Measurements from ENCODE around the gene KSR1.
"Not testable (repeated sequence)": the region's sequence is repeated elsewhere in the genome, so short reads cannot be mapped to it uniquely, and the experiment has no call there.

The KSR1 gene

DNA sequence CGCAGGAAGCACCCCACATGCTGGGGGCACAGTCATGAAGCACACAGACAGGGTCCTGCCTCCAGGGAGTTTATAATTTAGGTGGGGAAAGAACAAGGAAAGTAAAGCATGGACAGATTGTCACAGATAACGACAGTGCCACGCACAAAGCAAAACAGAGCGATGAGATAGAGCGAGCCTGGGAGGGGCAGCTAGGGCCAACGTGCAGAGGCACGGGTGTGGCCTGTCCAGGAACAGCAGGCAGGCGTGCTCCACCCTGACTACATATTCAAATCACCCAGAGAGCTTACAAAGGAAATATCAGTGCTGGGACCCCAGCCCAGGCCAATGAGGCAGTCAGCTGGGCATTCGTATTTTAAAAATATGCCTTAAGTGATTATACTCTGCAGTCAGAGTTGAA, 191.5 kb downstream of the KSR1 start:
- no peak for DNase-seq

DNA sequence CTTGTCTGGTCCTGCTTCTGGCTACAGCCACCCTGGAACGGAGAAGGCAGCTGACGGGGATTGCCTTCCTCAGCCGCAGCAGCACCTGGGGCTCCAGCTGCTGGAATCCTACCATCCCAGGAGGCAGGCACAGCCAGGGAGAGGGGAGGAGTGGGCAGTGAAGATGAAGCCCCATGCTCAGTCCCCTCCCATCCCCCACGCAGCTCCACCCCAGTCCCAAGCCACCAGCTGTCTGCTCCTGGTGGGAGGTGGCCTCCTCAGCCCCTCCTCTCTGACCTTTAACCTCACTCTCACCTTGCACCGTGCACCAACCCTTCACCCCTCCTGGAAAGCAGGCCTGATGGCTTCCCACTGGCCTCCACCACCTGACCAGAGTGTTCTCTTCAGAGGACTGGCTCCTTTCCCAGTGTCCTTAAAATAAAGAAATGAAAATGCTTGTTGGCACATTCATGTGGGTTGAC, 192.9 kb downstream of the KSR1 start:
- DNase-seq, result not testable (repeated sequence)

DNA sequence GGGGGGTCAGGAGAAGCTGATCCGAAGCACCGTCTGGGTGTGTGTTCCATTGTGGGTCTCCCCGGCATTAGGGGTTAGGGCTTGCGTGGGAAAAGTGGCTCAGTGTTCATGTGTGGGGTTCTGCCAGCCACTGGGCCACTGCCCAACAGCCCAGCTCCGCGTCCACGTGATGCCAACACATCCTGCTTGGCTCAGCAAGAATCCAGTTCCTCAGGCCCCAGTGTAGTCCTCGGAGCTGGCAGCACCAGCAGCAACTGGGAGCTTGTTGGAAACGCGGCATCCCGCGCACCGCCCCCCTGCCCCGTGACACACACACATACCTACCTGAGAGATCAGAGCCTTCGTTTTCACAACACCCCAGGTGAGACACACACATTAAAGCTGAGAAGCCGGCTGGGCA, 193.7 kb downstream of the KSR1 start:
- no peak for DNase-seq

DNA sequence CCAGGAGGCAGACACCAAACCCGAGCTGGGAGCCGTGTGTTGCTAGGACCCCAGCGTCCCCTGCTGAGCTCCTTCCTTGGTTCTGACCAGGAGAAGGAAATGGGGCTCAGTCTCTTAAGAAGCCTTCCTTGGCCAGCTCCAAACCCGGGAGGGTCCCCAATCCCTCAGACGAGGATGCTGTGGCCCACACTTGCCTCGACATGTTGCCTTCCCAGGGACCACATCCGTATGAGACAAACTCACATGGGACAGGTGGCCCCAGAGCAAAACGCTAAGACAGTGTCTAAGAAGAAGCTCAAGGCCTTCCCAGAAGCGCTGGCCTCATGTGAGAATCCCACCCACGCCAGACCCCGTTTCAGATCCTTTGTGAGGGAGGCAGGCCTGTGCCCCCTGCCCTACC, 194.6 kb downstream of the KSR1 start:
- DNase-seq, result no peak

DNA sequence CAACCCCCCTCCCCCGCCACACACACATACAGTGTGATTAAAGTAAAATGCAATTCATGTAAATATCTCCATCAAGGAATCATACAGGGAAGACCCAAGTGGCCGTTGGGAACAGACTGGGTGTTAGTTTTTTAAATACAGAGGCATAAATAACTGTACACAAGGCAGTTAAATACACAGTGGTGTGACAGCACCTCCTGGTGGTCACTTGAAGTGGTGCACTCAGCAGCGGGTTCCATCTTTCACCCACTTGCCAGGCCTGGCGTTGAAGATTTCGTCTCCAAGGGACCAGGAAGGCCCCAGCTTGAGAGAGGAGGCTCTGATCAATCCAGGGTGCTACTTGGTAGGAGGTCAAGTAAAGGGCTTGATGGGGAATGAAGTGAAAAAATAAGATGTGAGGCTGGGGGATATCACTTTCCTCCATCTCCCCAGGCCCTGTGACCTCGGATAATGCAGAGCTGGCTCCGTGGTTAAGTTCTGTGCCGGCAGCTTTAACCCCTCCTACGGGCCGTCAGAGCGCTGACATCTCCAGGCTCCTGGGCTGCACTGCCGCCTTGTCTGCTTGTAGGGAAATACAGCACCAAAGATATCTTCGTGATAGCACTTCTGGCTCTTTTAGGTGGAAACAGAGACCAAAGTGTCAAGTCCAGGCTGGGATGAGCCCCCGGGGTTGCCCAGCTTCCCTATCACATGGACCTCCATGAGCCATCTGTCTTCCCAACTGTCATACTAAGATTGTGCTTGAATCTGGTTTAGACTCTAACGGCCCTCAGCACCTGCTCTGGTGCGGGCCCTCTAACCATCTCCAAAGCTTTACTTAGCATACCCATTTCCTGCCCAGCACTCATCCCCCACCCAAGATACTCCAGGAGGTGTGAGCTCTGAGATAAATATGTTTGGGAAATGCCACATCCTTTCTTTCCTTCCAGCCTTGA, 195.4 kb downstream of the KSR1 start:
- DNase-seq, result peak; percentile 30

GRCh38 chr17:27653449-27653971, 197.3 kb downstream of the KSR1 start:
- DNase-seq, result not testable (repeated sequence)

DNA sequence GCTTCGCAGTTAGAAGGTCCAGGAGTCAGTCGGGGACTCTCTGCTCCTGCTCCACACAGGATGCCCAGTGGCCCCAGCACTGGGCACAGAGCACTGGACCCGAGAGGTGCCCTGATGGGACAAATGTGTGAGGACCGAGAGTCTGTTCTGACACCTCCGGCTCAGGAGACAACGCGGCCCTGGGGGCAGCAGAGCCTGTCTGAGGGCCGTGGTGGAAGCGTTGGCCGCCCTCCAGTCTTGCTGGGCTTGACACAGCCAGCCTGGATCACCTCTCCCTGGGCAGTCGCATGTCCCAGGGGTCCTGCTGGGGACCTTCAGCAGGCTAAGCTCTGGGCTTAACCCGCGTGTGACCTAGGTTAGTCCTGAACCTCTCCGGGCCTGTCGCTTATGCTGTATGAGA, 197.9 kb downstream of the KSR1 start:
- no peak for DNase-seq

DNA sequence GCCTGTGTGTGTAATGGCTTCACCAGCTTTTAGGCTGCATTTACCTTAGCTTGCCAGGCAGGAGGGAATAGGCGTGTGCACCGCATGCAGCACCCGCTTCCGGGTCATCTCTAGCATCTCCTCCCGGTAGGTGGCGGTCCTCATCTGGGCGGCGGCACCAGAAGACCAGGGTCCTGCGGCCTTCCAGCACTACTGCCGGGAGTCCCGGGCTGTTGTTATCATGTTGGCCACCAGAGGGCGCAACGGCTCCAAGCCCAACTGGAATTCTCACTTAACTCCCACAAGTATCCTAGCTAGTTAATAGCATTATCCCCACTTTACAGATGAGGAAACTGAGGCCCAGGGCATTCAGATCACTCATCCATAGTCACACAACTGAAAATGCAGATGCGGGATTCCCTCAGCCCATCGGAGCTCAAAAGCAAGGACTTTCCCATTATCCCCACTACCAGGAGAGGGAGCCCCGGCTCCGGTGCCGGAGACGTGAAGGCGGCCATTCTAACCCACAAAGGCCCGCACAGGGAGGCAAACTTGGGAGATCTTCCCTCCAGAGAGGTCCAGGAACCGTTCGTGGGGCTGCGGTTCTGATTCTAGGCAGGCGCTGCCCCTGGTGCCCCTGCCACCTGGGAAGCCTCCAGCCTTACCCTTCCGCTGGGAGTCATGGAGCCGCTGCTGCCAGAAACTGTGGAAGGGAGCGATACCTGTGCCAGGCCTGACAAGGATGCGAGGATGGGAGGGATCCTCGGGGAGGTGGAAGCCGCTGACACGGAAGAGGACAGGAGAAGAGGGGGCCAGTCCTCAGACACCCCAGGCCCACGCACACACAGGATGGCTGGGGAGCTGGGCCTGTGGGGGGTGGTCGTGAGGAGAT, 198.6 kb downstream of the KSR1 start:
- DNase-seq, result peak; percentile 72

- not testable (repeated sequence) for DNase-seq
Observed at GRCh38 chr17:27655525-27656111, 199.4 kb downstream of the KSR1 start.

- not testable (repeated sequence) for DNase-seq
Observed at GRCh38 chr17:27656620-27657019, 200.4 kb downstream of the KSR1 start.

DNA sequence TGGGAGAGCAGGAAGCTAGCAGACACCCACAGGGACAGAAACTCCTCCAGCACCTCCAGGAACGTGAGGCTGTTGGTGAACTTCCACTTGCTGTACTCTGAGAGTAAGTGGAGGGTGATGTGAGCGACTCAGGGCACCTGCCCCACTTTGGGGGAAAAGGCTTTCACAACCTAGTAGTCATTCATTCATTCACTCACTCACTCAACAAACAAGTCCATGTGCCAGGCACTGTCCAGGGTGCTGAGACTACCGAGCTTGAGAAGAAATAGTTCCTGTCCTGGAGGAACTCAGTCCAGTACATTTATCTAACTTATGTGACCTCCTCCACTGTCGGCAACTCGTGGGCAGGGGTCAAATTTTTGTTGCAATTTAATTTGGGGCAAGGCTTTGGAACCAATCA, 201.4 kb downstream of the KSR1 start:
- DNase-seq, result no peak

DNA sequence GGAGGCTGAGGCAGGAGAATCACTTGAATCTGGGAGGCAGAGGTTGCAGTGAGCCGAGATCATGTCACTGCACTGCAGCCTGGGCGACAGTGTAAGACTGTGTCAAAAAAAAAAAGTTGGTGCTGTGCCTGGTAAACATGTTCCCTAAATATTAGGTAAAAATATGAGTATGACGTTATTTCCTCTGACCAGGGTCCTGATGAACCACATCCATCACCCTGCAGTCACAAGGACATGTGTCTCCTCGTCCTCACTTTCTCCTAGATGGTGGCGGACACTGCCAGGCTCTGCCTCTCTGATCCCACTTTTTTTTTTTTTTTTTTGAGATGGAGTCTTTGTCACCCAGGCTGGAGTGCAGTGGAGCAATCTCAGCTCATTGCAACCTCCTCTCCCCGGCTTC, 203.4 kb downstream of the KSR1 start:
- no peak for DNase-seq

DNA sequence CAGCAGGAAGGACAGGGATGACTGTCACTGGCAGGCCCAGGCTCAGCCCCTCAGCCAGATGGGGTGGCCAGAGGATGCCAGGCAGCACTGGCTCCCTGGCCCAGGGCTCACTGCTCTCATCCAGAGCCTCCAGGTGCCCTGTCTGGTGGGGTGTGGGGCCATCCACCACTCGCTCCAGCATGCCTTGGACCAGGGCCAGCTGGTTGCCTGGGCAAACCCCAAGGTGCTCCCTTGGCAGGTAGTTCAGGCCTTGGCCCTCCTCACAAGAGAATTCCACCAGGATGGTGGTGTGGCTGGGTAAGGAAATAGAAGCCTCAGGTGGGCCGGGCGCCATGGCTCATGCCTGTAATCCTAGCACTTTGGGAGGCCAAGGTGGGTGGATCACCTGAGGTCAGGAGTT, 204.2 kb downstream of the KSR1 start:
- no peak for DNase-seq

- DNase-seq, result no peak
Observed at GRCh38 chr17:27663936-27664605, 207.8 kb downstream of the KSR1 start.

GRCh38 chr17:27664606-27664965, 208.3 kb downstream of the KSR1 start:
- DNase-seq, result no peak

GRCh38 chr17:27665549-27665948, 209.3 kb downstream of the KSR1 start:
- DNase-seq, result no peak

DNA sequence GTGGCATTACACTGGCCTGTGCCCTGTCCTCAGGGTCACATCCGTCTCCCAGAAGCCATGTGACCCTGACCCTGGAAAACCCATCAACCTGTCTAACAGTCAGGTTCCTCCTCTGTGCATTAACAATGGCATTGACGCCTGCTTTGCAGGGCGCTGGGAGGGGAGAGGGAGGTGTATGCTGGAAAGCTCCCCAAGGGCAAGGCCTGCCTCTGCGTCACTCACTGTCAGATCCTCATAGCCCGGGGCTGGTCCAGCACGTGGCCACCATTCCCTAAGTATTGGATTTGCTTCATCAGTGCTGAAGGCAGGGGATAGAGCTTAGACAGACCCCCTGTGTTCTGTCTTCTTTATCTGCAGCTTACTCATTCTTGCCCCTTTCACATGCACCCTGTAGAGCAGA, 210.0 kb downstream of the KSR1 start:
- not testable (repeated sequence) for DNase-seq

GRCh38 chr17:27666831-27667560, 210.7 kb downstream of the KSR1 start:
- DNase-seq, result no peak

GRCh38 chr17:27667656-27668487, 211.6 kb downstream of the KSR1 start:
- no peak for DNase-seq

DNA sequence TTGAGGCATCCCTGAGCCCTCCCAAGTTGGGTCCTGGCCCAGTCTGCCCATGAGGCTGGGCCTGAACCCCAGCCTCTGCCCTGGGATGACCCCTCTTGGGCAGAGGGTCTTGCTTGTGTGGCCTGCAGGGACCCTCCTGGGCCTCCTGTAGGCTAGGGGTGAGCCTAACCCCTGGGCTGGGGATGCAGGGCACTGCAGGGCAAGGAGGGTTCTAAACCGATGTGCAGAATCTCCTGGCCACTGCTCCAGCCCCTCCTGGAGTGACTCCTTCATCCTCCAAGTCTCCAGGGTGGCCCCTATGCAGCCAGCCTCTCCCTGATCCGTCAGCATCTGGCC, 212.2 kb downstream of the KSR1 start:
- DNase-seq, result no peak

DNA sequence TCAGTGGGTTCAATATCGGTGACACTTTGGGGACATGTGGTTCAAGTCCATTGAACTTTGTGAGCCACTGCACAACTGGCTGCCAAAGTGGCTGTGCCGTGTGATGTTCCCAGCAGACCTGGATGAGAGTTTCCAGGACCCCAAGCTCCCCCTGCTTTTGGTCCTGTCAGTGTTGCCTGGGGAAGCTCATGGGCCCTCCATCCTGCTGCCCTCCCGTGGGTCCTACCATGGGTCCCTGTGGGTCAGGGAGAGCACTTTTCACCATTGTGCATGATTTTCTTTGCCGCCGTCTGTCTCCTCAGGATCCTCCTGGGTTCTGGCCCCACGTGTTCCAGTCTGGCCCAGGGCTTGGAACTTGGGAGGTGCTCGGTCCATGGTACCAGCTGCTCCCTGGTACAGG, 212.9 kb downstream of the KSR1 start:
- DNase-seq, result no peak
